Measurements from ENCODE around the gene RBBP5.

The RBBP5 gene

GRCh38 chr1:205073511-205073910 lies 48.3 kb downstream of the RBBP5 start:
- no peak for DNase-seq

GRCh38 chr1:205072881-205073280 lies 48.9 kb downstream of the RBBP5 start:
- DNase-seq: no peak

DNA sequence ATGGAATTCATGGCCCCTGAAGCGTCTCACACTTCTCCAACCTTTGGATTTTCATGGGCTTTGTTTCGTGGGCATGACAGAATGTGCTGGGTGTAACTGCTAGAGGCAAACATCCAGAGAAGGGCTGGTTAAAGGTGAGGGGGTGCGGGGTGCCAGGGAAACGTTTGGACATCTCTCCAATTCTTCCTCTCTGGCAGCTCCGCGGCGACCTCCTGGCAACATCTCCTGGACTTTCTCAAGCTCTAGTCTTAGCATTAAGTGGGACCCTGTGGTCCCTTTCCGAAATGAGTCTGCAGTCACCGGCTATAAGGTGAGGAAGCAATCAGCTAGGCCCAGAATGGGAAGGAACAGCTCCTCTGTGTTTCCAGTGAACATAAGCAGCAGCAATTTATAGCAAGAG lies 49.5 kb downstream of the RBBP5 start:
- no peak for DNase-seq

DNA sequence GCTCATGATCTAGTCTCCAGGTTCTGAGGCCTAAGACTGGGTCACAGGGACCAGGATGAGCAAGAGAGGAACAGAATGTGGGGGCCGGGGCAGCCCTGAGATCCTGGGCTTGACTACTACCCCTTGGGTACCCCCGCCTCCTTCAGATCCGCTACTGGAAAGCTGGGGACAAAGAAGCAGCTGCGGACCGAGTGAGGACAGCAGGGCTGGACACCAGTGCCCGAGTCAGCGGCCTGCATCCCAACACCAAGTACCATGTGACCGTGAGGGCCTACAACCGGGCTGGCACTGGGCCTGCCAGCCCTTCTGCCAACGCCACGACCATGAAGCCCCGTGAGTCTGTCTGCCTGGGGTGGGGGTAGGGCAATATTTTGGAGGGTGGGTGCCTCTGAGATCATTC lies 50.0 kb downstream of the RBBP5 start:
- DNase-seq: no peak

DNA sequence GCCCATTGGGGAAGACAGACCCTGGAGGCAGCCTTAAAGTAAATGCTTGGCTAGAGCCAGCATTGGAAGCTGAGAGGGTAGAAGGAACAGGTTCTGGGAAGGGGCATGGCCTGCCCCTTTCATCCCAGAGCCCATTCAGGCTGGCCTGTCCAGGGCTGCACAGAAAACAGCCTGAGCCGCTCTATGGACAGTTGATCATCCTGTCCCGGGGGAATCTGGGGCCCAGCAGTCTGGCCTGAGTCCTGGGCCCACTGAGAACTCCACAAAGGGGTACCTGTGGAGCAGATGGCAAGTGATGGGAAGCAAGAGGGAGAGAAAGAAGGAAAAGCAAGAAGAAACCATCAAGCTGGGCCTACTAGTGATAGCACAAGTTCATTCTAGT lies 50.8 kb downstream of the RBBP5 start:
- no peak for DNase-seq

- no peak for DNase-seq
These were observed 52.2 kb downstream of the RBBP5 start for GRCh38 chr1:205069371-205070125.

DNA sequence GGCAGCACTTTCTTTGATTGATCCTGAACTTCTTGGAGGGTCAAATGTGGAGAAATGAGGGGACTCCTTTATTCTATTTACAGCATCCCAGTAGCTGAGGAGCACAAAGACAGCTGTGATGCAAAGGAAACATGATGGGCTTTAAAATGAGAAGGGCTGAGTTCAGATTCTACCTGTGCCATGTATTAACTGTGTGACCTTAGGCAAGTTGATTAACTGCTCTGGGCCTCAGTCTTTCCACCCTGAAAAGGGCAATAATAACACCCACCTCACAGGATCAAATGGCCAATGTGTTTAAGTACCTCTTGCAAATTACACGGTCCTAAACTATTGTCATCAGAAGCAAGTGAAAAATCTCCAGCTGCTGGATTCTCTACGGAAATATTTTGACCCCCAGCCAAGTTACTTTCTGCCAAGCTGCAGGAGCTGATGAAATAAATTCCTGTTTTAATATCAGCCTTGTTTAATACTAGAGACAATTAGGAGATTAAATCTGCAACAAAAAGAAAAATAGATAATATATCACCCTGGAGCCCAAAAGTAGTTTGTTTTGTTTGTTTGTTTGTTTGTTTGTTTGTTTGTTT lies 53.2 kb downstream of the RBBP5 start:
- DNase-seq: no peak

DNA sequence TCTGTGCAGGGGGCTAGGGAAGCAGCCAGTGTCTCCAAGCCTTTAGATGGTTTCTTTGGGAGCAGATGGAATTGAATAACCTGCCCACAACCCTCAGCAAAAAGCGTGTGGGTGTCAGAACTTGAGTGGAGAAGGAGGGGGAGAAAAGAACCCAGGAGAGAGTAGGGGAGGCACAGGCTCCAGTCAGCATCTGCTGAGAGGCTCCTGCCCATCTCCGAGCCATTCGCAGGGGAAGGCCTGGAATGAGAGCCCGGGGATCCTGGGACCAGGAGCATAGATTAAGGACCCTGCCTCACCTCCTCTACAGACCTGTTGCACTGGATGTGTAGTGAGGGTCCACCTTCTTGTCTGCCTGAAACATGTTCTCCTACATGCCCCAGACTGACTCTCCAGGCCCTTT lies 53.8 kb downstream of the RBBP5 start:
- DNase-seq: no peak

GRCh38 chr1:205067031-205067430 lies 54.7 kb downstream of the RBBP5 start:
- no peak for DNase-seq

GRCh38 chr1:205066141-205066818 lies 55.5 kb downstream of the RBBP5 start:
- DNase-seq: no peak

GRCh38 chr1:205065666-205066065 lies 56.1 kb downstream of the RBBP5 start:
- DNase-seq: no peak

DNA sequence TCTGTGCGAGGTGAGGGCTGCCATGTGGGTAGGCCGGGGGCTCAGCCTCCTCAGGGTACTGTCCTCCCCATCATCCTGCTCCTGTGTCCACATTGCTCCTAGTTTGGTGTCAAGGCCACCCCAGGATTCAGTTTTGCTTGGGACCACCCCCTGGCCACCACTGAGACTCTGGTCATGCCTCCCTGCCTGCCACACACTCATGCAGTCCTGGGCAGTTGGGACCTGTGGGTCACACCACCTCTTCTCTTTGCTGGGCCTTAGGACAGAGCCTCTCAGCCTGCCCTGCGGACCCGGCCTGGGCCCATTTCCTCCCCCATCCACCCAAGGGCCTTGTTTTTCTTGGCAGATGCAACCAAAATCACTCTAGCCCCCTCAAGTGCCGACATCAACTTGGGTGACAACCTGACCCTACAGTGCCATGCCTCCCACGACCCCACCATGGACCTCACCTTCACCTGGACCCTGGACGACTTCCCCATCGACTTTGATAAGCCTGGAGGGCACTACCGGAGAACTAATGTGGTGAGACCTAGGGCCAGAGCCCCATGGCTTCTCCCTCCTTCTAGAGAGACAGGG lies 56.9 kb downstream of the RBBP5 start:
- no peak for DNase-seq

GRCh38 chr1:205064301-205064700 lies 57.5 kb downstream of the RBBP5 start:
- no peak for DNase-seq

GRCh38 chr1:205062895-205063294 lies 58.9 kb downstream of the RBBP5 start:
- DNase-seq: no peak

- DNase-seq: no peak
These were observed 59.5 kb downstream of the RBBP5 start for GRCh38 chr1:205062319-205062718.

DNA sequence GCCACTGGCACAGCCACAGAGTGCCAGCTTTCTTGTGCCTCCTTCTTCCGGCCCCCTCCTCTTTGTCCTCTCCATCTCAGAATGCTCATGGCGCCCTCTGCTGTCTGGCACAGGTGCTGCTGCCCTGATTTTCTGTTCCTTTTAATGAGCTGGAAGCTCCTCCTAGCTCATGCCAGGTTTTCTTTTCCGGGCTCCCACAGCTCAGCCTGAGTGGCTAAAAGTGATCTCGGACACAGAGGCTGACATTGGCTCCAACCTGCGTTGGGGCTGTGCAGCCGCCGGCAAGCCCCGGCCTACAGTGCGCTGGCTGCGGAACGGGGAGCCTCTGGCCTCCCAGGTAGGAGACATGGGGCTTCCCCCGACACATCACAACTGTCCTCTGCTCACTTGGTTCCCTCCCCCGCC lies 60.1 kb downstream of the RBBP5 start:
- peak; percentile 49 for DNase-seq

- no peak for DNase-seq
These were observed 60.6 kb downstream of the RBBP5 start for GRCh38 chr1:205061227-205061626.

DNA sequence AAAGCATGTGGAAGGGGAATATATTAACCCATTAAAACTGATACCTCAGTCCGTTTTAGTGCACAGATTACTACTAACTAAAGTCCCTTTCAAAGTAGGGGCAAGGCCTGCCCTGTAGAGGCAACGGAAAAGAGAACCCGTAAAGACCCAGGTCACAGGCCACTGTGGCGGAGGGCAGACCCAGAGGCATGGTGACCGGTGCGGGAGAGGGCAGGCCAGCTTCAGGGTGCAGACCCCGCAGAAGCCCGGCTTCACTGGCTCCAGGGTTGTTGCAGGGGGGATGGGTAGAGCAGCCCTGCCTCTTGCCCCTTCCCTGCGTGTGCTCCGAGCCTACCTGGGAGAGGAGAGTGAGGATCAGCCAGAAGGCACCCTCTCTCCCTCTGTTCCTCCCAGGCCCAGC lies 61.0 kb downstream of the RBBP5 start:
- DNase-seq: no peak

DNA sequence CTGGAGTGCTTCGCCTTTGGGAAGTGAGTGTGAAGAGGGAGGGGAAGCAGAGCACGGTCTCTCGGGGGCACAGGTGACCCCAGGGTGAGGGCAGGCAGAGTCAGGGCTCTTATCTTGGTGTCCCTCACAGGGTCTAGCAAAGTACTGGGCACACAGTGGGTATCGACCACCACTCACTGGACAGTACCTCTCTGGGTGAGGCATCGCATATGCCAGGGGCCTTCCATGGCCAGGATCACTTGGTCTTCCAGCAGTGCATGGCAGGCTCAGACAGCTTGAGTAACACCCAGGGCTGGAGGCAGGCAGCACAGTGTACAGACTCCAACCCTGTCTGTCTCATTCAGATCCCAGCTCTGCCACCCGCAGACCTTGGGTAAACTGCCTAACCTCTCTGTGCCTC lies 62.1 kb downstream of the RBBP5 start:
- no peak for DNase-seq

GRCh38 chr1:205058853-205059252 lies 62.9 kb downstream of the RBBP5 start:
- DNase-seq: no peak

DNA sequence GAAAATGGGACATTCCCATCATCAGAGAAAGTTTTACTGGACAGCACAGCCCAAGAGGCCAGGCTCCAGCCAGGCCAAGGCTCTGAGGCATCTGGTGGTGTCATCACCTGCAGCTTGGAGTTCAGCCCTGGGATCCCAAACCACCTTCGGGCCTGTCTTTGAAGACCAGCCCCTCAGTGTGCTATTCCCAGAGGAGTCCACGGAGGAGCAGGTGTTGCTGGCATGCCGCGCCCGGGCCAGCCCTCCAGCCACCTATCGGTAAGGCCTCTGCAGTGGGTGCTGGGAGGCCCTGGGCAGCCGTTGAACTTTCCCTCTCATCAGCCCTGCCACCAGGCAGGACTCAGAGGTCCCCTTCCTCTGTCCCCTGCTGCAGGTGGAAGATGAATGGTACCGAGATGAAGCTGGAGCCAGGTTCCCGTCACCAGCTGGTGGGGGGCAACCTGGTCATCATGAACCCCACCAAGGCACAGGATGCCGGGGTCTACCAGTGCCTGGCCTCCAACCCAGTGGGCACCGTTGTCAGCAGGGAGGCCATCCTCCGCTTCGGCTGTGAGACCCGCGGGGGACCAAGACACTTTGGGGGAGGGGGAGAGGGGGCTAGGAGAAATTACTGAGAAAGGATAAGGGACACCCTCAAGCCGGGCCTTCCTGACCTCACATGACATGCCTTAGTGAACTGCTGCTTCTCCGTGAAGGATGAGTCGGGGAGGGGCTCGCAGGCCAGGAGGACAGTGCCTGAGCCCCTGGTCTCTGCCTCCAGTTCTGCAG lies 63.8 kb downstream of the RBBP5 start:
- DNase-seq: no peak

- DNase-seq: no peak
These were observed 64.7 kb downstream of the RBBP5 start for GRCh38 chr1:205056956-205057568.

- no peak for DNase-seq
These were observed 65.6 kb downstream of the RBBP5 start for GRCh38 chr1:205056188-205056611.

Measured in central memory CD4-positive, alpha-beta T cell (primary cell).